Keratinocyte (primary cell): ENCODE measurements around the gene JMJD1C. TPM values are rescaled to one million over a fixed set of nuclear protein-coding genes. Genes with fewer than 3 reads are reported as not detected.

Experiments
- DNase-seq: peaks from one replicate; pipeline ENCODE4 v3.0.0-alpha.2; 2011; ENCODE audit warnings: low read depth, missing footprints, low spot score
- FAIRE-seq: peaks from 2 replicates; lab custom pipeline; 2011; peaks lifted over from hg19 to GRCh38; lab: Jason Lieb, UNC
- H2AFZ ChIP-seq: 2 replicates; pipeline ENCODE4 v1.6.0; 2012; ENCODE audit warnings: low read length, control low read depth, inconsistent platforms; ENCODE audit not compliant: control insufficient read depth
- H3K27ac ChIP-seq: 2 replicates; pipeline ENCODE4 v1.5.1; 2011; ENCODE audit warnings: low read length; ENCODE audit not compliant: control insufficient read depth, insufficient read depth
- H3K27me3 ChIP-seq: 3 replicates; pipeline ENCODE4 v1.6.0; 2011; ENCODE audit warnings: low read length; ENCODE audit not compliant: control insufficient read depth, insufficient read depth; ENCODE audit errors: extremely low read depth
- H3K36me3 ChIP-seq, 2 experiments: 2 replicates in 1 of 2; 3 replicates in 1 of 2; pipeline ENCODE4 v1.5.1; 2011; ENCODE audit warnings: low read length in 2 of 2, mild to moderate bottlenecking in 1 of 2; ENCODE audit not compliant: control insufficient read depth in 2 of 2, insufficient read depth in 2 of 2; ENCODE audit errors: extremely low read depth in 1 of 2
- H3K4me1 ChIP-seq: 3 replicates; pipeline ENCODE4 v1.5.1; 2011; ENCODE audit warnings: low read length; ENCODE audit not compliant: control insufficient read depth, insufficient read depth; ENCODE audit errors: extremely low read depth
- H3K4me2 ChIP-seq: 3 replicates; pipeline ENCODE4 v1.6.0; 2011; ENCODE audit warnings: low read depth, low read length; ENCODE audit not compliant: control insufficient read depth, insufficient read depth; ENCODE audit errors: extremely low read depth
- H3K4me3 ChIP-seq, 3 experiments: fragments of 200-600 bp in 1 of 3; sonication (generic) in 1 of 3; 2 replicates in 2 of 3; 3 replicates in 1 of 3; pipeline ENCODE4 v1.5.1; 2011 to 2016; ENCODE audit warnings: low read length in 3 of 3, mild to moderate bottlenecking in 3 of 3, control low read depth in 2 of 3, inconsistent platforms in 1 of 3, low read depth in 1 of 3, mixed read lengths in 1 of 3, mixed run types in 1 of 3, moderate library complexity in 1 of 3; ENCODE audit not compliant: control insufficient read depth in 2 of 3, insufficient read depth in 2 of 3; ENCODE audit errors: extremely low read depth in 1 of 3
- H3K79me2 ChIP-seq: 2 replicates; pipeline ENCODE4 v1.6.0; 2012; ENCODE audit warnings: low read length; ENCODE audit not compliant: control insufficient read depth, insufficient read depth
- H3K9ac ChIP-seq: 3 replicates; pipeline ENCODE4 v1.6.0; 2011; ENCODE audit warnings: low read length; ENCODE audit not compliant: control insufficient read depth, insufficient read depth; ENCODE audit errors: extremely low read depth
- H3K9me1 ChIP-seq: 3 replicates; pipeline ENCODE4 v1.6.0; 2011; ENCODE audit warnings: low read length; ENCODE audit not compliant: control insufficient read depth, insufficient read depth; ENCODE audit errors: extremely low read depth
- H3K9me3 ChIP-seq: 2 replicates; pipeline ENCODE4 v1.5.1; 2012; ENCODE audit warnings: low read depth, low read length; ENCODE audit not compliant: control insufficient read depth
- H4K20me1 ChIP-seq: 3 replicates; pipeline ENCODE4 v1.6.0; 2011; ENCODE audit warnings: low read length; ENCODE audit not compliant: control insufficient read depth, insufficient read depth; ENCODE audit errors: extremely low read depth
- EZH2 ChIP-seq: IDR thresholded peaks from one replicate; pipeline ENCODE4 v1.6.1; 2012; ENCODE audit warnings: inconsistent platforms, mild to moderate bottlenecking, low read length, moderate library complexity
- dilution Hi-C: fragments of 300-500 bp; cut with MboI; formaldehyde crosslinking; loops from one replicate; pipeline ENCODE4 v1.7.0; 2020; ENCODE audit warnings: low sequenced_read_pairs; ENCODE audit not compliant: extremely low pct_ligation_motif_present
- polyA plus RNA-seq, 5 experiments: library from polyadenylated mRNA; depleted of rRNA in 3 of 5; stranded (reverse) in 3 of 5; stranded (forward) in 1 of 5; unstranded in 1 of 5; fragments of >200 nt; gene quantifications; 1 replicate in 1 of 5; 2 replicates in 3 of 5; 3 replicates in 1 of 5; pipeline versions ENCODE4 v1.2.1 to v1.2.3, GENCODE V29; 2011 to 2012; ENCODE audit warnings: missing spikeins in 2 of 5, low read depth in 1 of 5, low replicate concordance in 1 of 5
- TF ChIP-seq, protein P1 (sequence below), 3 experiments: IDR thresholded peaks in 1 of 3; conservative IDR thresholded peaks in 1 of 3; optimal IDR thresholded peaks in 1 of 3; 2 replicates in 2 of 3; 3 replicates in 1 of 3; pipeline versions ENCODE3 to v1.5.1; 2011; ENCODE audit warnings: low read length in 3 of 3, mild to moderate bottlenecking in 3 of 3, moderate library complexity in 2 of 3, control low read depth in 1 of 3, inconsistent platforms in 1 of 3; ENCODE audit not compliant: insufficient read depth in 2 of 3; ENCODE audit errors: extremely low read depth in 1 of 3

Gene JMJD1C
- polyA plus RNA-seq, 1 donor (not counting 4 experiments of a cell fraction or from before 2014, with no cell fraction given): 38.2 TPM

DNA sequence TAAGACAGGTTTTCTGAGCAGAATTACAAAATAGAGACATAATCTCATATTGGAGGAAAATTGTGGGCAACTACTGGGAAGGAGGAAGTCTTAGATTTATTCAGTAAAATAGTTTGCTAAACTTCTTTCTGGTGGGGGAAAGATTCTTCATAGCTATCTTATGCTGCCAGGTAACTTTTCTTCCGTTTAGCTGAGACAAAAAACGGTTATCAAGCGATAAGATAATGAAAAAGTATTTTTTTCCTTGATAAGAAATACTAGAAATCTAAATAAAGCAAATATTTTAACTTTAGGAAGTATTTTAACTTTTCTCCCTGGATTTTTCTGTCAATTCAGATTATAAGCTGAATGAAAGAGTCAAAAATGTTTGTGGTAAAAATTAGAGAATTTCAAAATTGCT, 52.3 kb downstream of the JMJD1C start:
- no peak for FAIRE-seq

DNA sequence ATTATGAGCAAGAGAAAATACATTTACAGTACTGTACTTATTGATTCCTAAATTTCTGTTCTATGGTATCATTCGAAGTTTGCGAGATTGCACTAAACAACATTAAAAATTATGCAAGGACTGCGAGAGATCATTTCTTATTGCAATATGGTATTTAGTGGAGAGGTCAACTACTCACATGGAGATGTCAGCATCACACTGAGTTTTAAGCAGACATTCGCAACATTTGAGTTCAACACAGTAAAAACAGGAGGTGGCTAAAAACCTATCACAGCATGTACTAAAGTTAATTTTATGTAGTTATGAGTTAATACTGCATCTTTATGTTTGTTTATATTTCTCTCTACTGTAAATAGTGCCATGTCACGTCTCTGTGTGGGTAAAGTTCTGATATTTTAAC, 53.5 kb downstream of the JMJD1C start:
- FAIRE-seq (no peak), DNase-seq (no peak)
- Histone ChIP-seq H3K36me3 (no peaks in the 10 kb centered on the region), H3K79me2 (peaks cover 66% of the 10 kb centered on the region), H3K9me1 (no peaks in the 10 kb centered on the region), H3K9ac (no peak overlapping the region), H3K4me1 (peaks cover 16% of the 10 kb centered on the region), H3K4me2 (no peak overlapping the region), H2AFZ (no peak overlapping the region), H3K9me3 (no peaks in the 10 kb centered on the region), H3K27me3 (no peaks in the 10 kb centered on the region), H3K4me3 (no peak overlapping the region), H4K20me1 (no peaks in the 10 kb centered on the region), H3K27ac (no peak overlapping the region)
- TF ChIP-seq, protein P1, sequence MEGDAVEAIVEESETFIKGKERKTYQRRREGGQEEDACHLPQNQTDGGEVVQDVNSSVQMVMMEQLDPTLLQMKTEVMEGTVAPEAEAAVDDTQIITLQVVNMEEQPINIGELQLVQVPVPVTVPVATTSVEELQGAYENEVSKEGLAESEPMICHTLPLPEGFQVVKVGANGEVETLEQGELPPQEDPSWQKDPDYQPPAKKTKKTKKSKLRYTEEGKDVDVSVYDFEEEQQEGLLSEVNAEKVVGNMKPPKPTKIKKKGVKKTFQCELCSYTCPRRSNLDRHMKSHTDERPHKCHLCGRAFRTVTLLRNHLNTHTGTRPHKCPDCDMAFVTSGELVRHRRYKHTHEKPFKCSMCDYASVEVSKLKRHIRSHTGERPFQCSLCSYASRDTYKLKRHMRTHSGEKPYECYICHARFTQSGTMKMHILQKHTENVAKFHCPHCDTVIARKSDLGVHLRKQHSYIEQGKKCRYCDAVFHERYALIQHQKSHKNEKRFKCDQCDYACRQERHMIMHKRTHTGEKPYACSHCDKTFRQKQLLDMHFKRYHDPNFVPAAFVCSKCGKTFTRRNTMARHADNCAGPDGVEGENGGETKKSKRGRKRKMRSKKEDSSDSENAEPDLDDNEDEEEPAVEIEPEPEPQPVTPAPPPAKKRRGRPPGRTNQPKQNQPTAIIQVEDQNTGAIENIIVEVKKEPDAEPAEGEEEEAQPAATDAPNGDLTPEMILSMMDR (optimal IDR thresholded peaks at IDR 0.05 in 1 of 3, IDR thresholded peaks at IDR 0.05 in 1 of 3, conservative IDR thresholded peaks at IDR 0.05 in 1 of 3; ENCODE audit: extremely low read depth in 1 of 3, insufficient read depth in 2 of 3, low read length in 3 of 3): no peak
- TF ChIP-seq EZH2: no peak
- dilution Hi-C loops: no loop called here

More for the DNA sequence above, 52.3 kb downstream of the JMJD1C start:
- Histone ChIP-seq H4K20me1 (no peaks in the 10 kb centered on the region), H3K4me3 (no peak overlapping the region), H3K27ac (no peak overlapping the region), H3K4me2 (no peak overlapping the region), H2AFZ (no peak overlapping the region), H3K36me3 (no peaks in the 10 kb centered on the region), H3K9ac (no peak overlapping the region), H3K79me2 (peaks cover 76% of the 10 kb centered on the region), H3K4me1 (peaks cover 16% of the 10 kb centered on the region), H3K9me1 (no peaks in the 10 kb centered on the region), H3K27me3 (no peaks in the 10 kb centered on the region), H3K9me3 (no peaks in the 10 kb centered on the region)
- no peak for DNase-seq
- dilution Hi-C loops: no loop called here
- TF ChIP-seq EZH2: no peak
- TF ChIP-seq, protein P1 (optimal IDR thresholded peaks at IDR 0.05 in 1 of 3, IDR thresholded peaks at IDR 0.05 in 1 of 3, conservative IDR thresholded peaks at IDR 0.05 in 1 of 3; ENCODE audit: extremely low read depth in 1 of 3, insufficient read depth in 2 of 3, low read length in 3 of 3): no peak
